Measurements from ENCODE around the gene UHMK1.

UHMK1 gene

GRCh38 chr1:162530307-162530987, 32.8 kb downstream of the UHMK1 start:
- DNase-seq (ENCODE audit: low spot score): peak; percentile 64

- no peak for DNase-seq (ENCODE audit: low spot score)
Measured at GRCh38 chr1:162530988-162531319, 33.3 kb downstream of the UHMK1 start.

GRCh38 chr1:162535501-162535900, 37.9 kb downstream of the UHMK1 start:
- no peak for DNase-seq (ENCODE audit: low spot score)

GRCh38 chr1:162536511-162536910, 38.9 kb downstream of the UHMK1 start:
- DNase-seq (ENCODE audit: low spot score): no peak

GRCh38 chr1:162537216-162537615, 39.6 kb downstream of the UHMK1 start:
- DNase-seq (ENCODE audit: low spot score): no peak

GRCh38 chr1:162538815-162539431, 41.3 kb downstream of the UHMK1 start:
- no peak for DNase-seq (ENCODE audit: low spot score)

GRCh38 chr1:162541619-162542141, 44.1 kb downstream of the UHMK1 start:
- DNase-seq (ENCODE audit: low spot score): no peak

GRCh38 chr1:162543228-162543627, 45.6 kb downstream of the UHMK1 start:
- no peak for DNase-seq (ENCODE audit: low spot score)

GRCh38 chr1:162548170-162548569, 50.6 kb downstream of the UHMK1 start:
- DNase-seq (ENCODE audit: low spot score): no peak

GRCh38 chr1:162549001-162549400, 51.4 kb downstream of the UHMK1 start:
- no peak for DNase-seq (ENCODE audit: low spot score)

GRCh38 chr1:162550925-162551324, 53.3 kb downstream of the UHMK1 start:
- DNase-seq (ENCODE audit: low spot score): no peak

GRCh38 chr1:162551969-162552683, 54.5 kb downstream of the UHMK1 start:
- DNase-seq (ENCODE audit: low spot score): no peak

- DNase-seq (ENCODE audit: low spot score): no peak
Measured at GRCh38 chr1:162552684-162553252, 55.1 kb downstream of the UHMK1 start.

GRCh38 chr1:162554258-162554657, 56.6 kb downstream of the UHMK1 start:
- no peak for DNase-seq (ENCODE audit: low spot score)

GRCh38 chr1:162557536-162557935, 59.9 kb downstream of the UHMK1 start:
- no peak for DNase-seq (ENCODE audit: low spot score)

GRCh38 chr1:162560303-162561036, 62.9 kb downstream of the UHMK1 start:
- DNase-seq (ENCODE audit: low spot score): no peak

- peak; percentile 95 for DNase-seq (ENCODE audit: low spot score)
Measured at GRCh38 chr1:162561037-162561615, 63.5 kb downstream of the UHMK1 start.

- peak; percentile 43 for DNase-seq (ENCODE audit: low spot score)
Measured at GRCh38 chr1:162561616-162562469, 64.2 kb downstream of the UHMK1 start, which contains the start of gene UAP1. Gene UAP1, plus strand, starts transcription at chr1:162561722. Its CDS starts 4,347 bp downstream, at chr1:162566069.

- DNase-seq (ENCODE audit: low spot score): no peak
Measured at GRCh38 chr1:162562470-162562828, 64.8 kb downstream of the UHMK1 start.

- no peak for DNase-seq (ENCODE audit: low spot score)
Measured at GRCh38 chr1:162564762-162565218, 67.2 kb downstream of the UHMK1 start.

- DNase-seq (ENCODE audit: low spot score): no peak
Measured at GRCh38 chr1:162565460-162565859, 67.8 kb downstream of the UHMK1 start.

Measured in germinal center (tissue), 1 donor.